Measurements from ENCODE around the gene COL7A1. TPM values are rescaled to one million over a fixed set of nuclear protein-coding genes. Genes with fewer than 3 reads are reported as not detected.

COL7A1 gene
- total RNA-seq, 1 experiment from 2014 or later, result 22.9 TPM

GRCh38 chr3:48599509-48600285, 4.6 kb upstream of the COL7A1 start:
- no peak overlapping the region for H2BK20ac ChIP-seq (ENCODE audit: low read depth, low read length, poor library complexity, severe bottlenecking)
- H3K23me2 ChIP-seq (ENCODE audit: insufficient read length, low read depth, low read length, poor library complexity, severe bottlenecking), result no peaks in the 10 kb centered on the region
- WGBS (ENCODE audit: extremely low coverage, insufficient read length, low lambda C conversion rate), result no CpG with 5 or more reads among the region's 12 CpGs
- no peak overlapping the region for H4K8ac ChIP-seq (replicated peaks; ENCODE audit: insufficient read length, low read depth, low read length)
- no peaks in the 10 kb centered on the region for H3K9me3 ChIP-seq (ENCODE audit: control insufficient read depth, low read depth, low read length)
- no peak overlapping the region for H3K4me3 Mint-ChIP-seq
- no peak overlapping the region for H3K27ac ChIP-seq (ENCODE audit: insufficient read length, low read depth, low read length)
- no peak overlapping the region for H2AK5ac ChIP-seq (ENCODE audit: insufficient read length, low read length)
- no peaks in the 10 kb centered on the region for H4K20me1 ChIP-seq (ENCODE audit: control insufficient read depth, insufficient read depth, insufficient read length)
- no peaks in the 10 kb centered on the region for H3K9me3 Mint-ChIP-seq
- H3K4me1 Mint-ChIP-seq, result peaks cover 7 to 16% of the 10 kb centered on the region in 2 experiments
- no peak overlapping the region for H3K56ac ChIP-seq (ENCODE audit: insufficient read length, low read depth, low read length)
- H3K4me1 ChIP-seq (ENCODE audit: insufficient read depth, low read length), result no peaks in the 10 kb centered on the region
- H3K4me2 ChIP-seq (ENCODE audit: insufficient read depth, insufficient read length, low read length), result no peak overlapping the region
- no peak overlapping the region for H2AFZ ChIP-seq (ENCODE audit: low read length)
- H2BK120ac ChIP-seq (ENCODE audit: low read depth, low read length, poor library complexity, severe bottlenecking), result no peak overlapping the region
- no peak overlapping the region for H4K91ac ChIP-seq (ENCODE audit: insufficient read length, low read depth, low read length)
- no peak overlapping the region for H3K4ac ChIP-seq (ENCODE audit: low read depth, low read length)
- H3K23ac ChIP-seq (ENCODE audit: insufficient read length, low read depth, low read length), result no peak overlapping the region
- H2BK12ac ChIP-seq (ENCODE audit: insufficient read length, low read depth, low read length), result no peak overlapping the region
- H4K5ac ChIP-seq (ENCODE audit: insufficient read length, low read depth, low read length), result no peak overlapping the region
- TF ChIP-seq, protein P1, sequence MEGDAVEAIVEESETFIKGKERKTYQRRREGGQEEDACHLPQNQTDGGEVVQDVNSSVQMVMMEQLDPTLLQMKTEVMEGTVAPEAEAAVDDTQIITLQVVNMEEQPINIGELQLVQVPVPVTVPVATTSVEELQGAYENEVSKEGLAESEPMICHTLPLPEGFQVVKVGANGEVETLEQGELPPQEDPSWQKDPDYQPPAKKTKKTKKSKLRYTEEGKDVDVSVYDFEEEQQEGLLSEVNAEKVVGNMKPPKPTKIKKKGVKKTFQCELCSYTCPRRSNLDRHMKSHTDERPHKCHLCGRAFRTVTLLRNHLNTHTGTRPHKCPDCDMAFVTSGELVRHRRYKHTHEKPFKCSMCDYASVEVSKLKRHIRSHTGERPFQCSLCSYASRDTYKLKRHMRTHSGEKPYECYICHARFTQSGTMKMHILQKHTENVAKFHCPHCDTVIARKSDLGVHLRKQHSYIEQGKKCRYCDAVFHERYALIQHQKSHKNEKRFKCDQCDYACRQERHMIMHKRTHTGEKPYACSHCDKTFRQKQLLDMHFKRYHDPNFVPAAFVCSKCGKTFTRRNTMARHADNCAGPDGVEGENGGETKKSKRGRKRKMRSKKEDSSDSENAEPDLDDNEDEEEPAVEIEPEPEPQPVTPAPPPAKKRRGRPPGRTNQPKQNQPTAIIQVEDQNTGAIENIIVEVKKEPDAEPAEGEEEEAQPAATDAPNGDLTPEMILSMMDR (conservative IDR thresholded peaks at IDR 0.05), result no peak
- no peaks in the 10 kb centered on the region for H3K79me1 ChIP-seq (ENCODE audit: insufficient read depth, low read depth, low read length, poor library complexity, severe bottlenecking)
- peaks cover 53 to 80% (median 57%) of the 10 kb centered on the region in 3 experiments for H3K36me3 Mint-ChIP-seq (ENCODE audit: insufficient read depth in 1 of 3, low read depth in 3 of 3)
- H2BK5ac ChIP-seq (ENCODE audit: insufficient read length, low read length), result no peak overlapping the region
- H3K27ac Mint-ChIP-seq, result 0 out of 7 replicates have a peak overlapping the region, but pooled peaks of 1 of the 3 experiments have one; percentile 18
- no peak overlapping the region for H3K14ac ChIP-seq (ENCODE audit: insufficient read depth, low read length)
- H3T11ph ChIP-seq (ENCODE audit: low read length), result no peak overlapping the region
- H3K27me3 Mint-ChIP-seq (ENCODE audit: low read depth), result no peaks in the 10 kb centered on the region
- DNase-seq, result no peak
- no peak overlapping the region for H2BK15ac ChIP-seq (ENCODE audit: low read depth, low read length)
- H3K27me3 ChIP-seq (ENCODE audit: insufficient read depth, low read length), result no peaks in the 10 kb centered on the region
- no peak overlapping the region for H3K18ac ChIP-seq (ENCODE audit: insufficient read length, low read depth, low read length)
- no peak overlapping the region for H3K9ac ChIP-seq (ENCODE audit: extremely low read depth, insufficient read length, low read length)
- no peaks in the 10 kb centered on the region for H3K79me2 ChIP-seq (ENCODE audit: insufficient read depth, low read length)

All from H9 (cell line).